ENCODE measurements around the gene CACNB4.

CACNB4 gene

DNA sequence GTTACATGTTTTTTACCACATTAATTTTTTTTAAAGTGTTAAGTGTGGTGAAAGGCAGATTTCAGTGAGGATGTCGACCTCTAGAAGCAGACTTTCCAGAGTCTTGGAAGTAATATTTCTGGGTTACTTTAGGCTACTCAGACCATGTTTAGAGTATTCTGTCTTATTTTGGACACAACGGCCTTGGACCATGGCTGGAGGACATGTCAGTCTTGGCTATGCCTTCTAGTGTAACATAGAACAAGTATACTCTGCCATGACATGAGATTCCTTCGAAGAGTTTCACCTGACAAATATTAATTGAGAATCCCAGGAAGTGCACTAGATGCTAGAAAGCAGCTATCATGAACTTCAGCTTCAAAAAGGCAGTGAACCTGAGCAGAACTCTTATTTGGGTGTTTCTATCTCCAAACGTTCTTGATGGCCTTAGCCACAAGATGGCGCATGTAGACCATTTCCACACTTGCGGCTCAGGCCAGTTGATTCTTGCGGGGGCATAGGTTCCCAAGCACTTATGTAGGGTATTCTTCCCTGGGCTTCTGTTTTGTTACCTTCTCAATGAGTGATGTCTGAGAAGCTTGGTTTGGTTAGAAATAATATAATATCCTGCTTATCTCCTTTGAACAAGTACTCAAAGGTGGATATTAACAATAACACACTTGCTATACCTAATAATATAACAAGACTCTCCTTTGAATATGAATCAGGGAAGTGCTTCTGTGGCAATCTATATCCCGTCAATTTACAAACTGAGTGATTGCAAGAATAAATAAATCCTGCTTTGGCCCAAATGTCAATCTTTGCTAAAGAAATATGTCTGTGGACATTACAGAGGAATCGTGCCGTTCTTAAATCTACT is 62.0 kb downstream of the CACNB4 start:
- no peak for TF ChIP-seq REST (IDR thresholded peaks at IDR 0.05; ENCODE audit: insufficient replicate concordance, low read depth)
- no peak for TF ChIP-seq GABPA (IDR thresholded peaks at IDR 0.05; ENCODE audit: low read depth)
- TF ChIP-seq POLR2AphosphoS5 (IDR thresholded peaks at IDR 0.05; ENCODE audit: low read depth) = no peak
- TF ChIP-seq CTCF (IDR thresholded peaks at IDR 0.05; ENCODE audit: insufficient read depth, low read length) = peak; percentile 84
- Histone ChIP-seq H3K4me3 (replicated peaks; ENCODE audit: insufficient read depth, low read length) (no peak overlapping the region), H3K27me3 (ENCODE audit: insufficient read depth, poor library complexity, severe bottlenecking) (no peaks in the 10 kb centered on the region), H3K27ac (replicated peaks) (no peak overlapping the region)
- peak in 1 of 2 experiments; percentile 61 for DNase-seq (ENCODE audit: low read depth in 1 of 2, low spot score in 1 of 2)

DNA sequence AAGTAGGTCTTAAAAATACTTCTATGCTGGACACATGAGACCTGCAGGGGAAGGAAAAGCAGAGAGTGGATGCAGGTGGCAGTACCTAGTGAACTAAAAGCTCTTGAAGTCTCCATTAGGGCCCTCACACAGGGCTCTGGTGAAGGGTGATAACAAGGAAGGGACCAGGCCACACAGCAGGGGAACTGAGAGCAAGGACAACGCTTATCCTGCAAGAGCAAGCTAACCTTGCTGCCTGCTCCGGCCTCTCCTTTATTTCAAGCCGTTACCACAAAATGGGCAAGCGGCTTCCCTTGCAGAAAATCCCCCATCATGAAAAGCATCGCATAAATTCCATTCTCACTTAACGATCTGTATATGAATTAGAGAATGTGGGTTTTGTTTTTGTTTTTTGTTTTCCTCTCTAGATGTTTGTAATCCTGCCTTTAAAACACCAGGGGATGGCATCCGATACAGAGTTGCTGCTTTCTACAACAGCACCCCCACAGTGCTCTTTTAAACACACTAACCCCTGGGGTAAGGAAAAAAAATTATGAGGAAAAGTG is 64.5 kb downstream of the CACNB4 start:
- no peak overlapping the region for H3K27ac ChIP-seq (replicated peaks)
- TF ChIP-seq GABPA (IDR thresholded peaks at IDR 0.05; ENCODE audit: low read depth) = no peak
- no peak for TF ChIP-seq REST (IDR thresholded peaks at IDR 0.05; ENCODE audit: insufficient replicate concordance, low read depth)
- no peaks in the 10 kb centered on the region for H3K27me3 ChIP-seq (ENCODE audit: insufficient read depth, poor library complexity, severe bottlenecking)
- DNase-seq (ENCODE audit: low read depth in 1 of 2, low spot score in 1 of 2) = no peak
- no peak overlapping the region for H3K4me3 ChIP-seq (replicated peaks; ENCODE audit: insufficient read depth, low read length)

DNA sequence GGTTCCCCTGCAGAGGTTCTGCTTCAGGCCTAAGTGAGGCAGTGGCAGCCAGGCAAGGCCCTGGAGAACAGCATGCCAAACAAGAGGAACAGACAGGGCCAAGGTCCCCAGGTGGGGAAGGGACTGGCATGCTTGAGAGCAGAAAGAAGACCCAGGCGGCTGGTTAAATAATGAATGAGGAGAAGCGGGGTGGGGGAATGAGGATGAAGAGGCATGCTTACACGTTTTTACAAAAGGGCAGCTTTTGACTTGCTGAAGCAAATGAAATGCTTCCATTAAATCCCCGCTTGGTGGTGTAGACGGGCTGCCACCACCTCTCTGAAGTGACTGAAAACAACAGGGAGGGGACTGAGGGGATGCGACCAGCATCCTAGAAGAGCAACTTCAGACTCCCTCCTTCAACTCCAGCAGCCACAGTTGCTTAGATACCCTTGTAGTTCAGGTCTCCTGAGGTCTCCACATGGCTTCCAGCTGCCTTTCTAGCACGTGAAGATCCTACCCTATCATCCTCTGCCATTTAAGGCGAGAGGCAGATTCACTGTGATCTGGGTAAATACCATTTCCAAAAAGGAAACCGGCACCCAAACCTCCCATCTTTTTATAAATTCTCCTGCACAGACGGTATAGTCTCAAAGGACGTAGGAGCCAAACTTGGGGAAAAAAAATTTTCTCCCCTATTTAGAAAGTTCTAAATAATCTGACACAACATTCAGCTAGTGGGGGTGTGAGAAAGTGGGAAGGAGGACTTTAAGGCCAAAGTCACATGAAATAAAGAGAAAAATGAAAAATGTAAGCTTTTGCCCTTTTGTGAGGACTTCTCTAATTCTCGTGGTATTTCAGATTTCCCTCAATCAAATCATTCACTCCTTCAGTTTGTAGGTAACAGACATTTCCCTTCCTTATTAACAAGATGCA is 65.6 kb downstream of the CACNB4 start:
- H3K4me3 ChIP-seq (replicated peaks; ENCODE audit: insufficient read depth, low read length) = no peak overlapping the region
- H3K27me3 ChIP-seq (ENCODE audit: insufficient read depth, poor library complexity, severe bottlenecking) = no peaks in the 10 kb centered on the region
- TF ChIP-seq SPI1 (IDR thresholded peaks at IDR 0.05; ENCODE audit: borderline replicate concordance, low read depth) = no peak
- no peak for TF ChIP-seq CTCF (IDR thresholded peaks at IDR 0.05; ENCODE audit: insufficient read depth, low read length)
- no peak for TF ChIP-seq POLR2AphosphoS5 (IDR thresholded peaks at IDR 0.05; ENCODE audit: low read depth)
- no peak for TF ChIP-seq REST (IDR thresholded peaks at IDR 0.05; ENCODE audit: insufficient replicate concordance, low read depth)
- no peak for TF ChIP-seq GABPA (IDR thresholded peaks at IDR 0.05; ENCODE audit: low read depth)
- H3K27ac ChIP-seq (replicated peaks) = no peak overlapping the region
- no peak for DNase-seq (ENCODE audit: low read depth in 1 of 2, low spot score in 1 of 2)
